ENCODE measurements around the gene AGMO. TPM values are rescaled to one million over a fixed set of nuclear protein-coding genes. Genes with fewer than 3 reads are reported as not detected.

The AGMO gene
- total and polyA plus RNA-seq, 2 donors (not counting 1 experiment from before 2014, with no cell fraction given): not detected

GRCh38 chr7:15606561-15606960 lies 44.7 kb upstream of the AGMO start:
- TF ChIP-seq CTCF (IDR thresholded peaks at IDR 0.05) (no peak), EZH2 (IDR thresholded peaks at IDR 0.05; ENCODE audit: borderline replicate concordance, insufficient read depth, low read depth, low read length, poor library complexity, severe bottlenecking) (no peak)
- WGBS (ENCODE audit: insufficient coverage): no CpG with 5 or more reads among the region's 3 CpGs
- POLR2A ChIA-PET: no interaction called here

GRCh38 chr7:15604166-15604565 lies 42.4 kb upstream of the AGMO start:
- Mint-ChIP-seq H3K27me3 (no peaks in the 10 kb centered on the region), H3K27ac (no peak overlapping the region), H3K9me3 (ENCODE audit: insufficient read depth) (no peaks in the 10 kb centered on the region), H3K4me1 (no peaks in the 10 kb centered on the region), H3K4me3 (no peak overlapping the region)
- no CpG with 5 or more reads among the region's 1 CpG for WGBS (ENCODE audit: insufficient coverage)
- no peak for DNase-seq
- POLR2A ChIA-PET: no interaction called here
- no peak overlapping the region for H2AFZ ChIP-seq (ENCODE audit: insufficient read depth, low read depth, low read length, poor library complexity, severe bottlenecking)
- H3K9me3 ChIP-seq (ENCODE audit: control extremely low read depth in 1 of 3, control insufficient read depth in 2 of 3, insufficient read depth in 1 of 3, low read length in 2 of 3): peaks cover 0 to 13% (median 4%) of the 10 kb centered on the region in 3 donors
- no peak overlapping the region for H3K4me3 ChIP-seq (ENCODE audit: control extremely low read depth in 1 of 5, extremely low read depth in 1 of 5, insufficient read depth in 1 of 5, low read depth in 2 of 5, low read length in 4 of 5)
- no peak for TF ChIP-seq CTCF (IDR thresholded peaks at IDR 0.05)
- H3K27me3 ChIP-seq (replicated peaks in 1 of 4; ENCODE audit: control extremely low read depth in 1 of 4, control insufficient read depth in 3 of 4, insufficient read depth in 4 of 4, low read length in 3 of 4): no peaks in the 10 kb centered on the region
- no peaks in the 10 kb centered on the region for H3K79me2 ChIP-seq (ENCODE audit: control insufficient read depth, insufficient read depth, low read length)
- H3K36me3 ChIP-seq (replicated peaks in 1 of 2; ENCODE audit: control extremely low read depth in 1 of 2, control insufficient read depth in 1 of 2, extremely low read depth in 1 of 2, insufficient read depth in 2 of 2, low read length in 1 of 2): no peaks in the 10 kb centered on the region
- CTCF ChIA-PET: no interaction called here
- no peak overlapping the region for H3K9ac ChIP-seq (ENCODE audit: low read length)
- H3K4me2 ChIP-seq (replicated peaks; ENCODE audit: low read depth, low read length, poor library complexity, severe bottlenecking): no peak overlapping the region
- no peak for ATAC-seq (ENCODE audit: low read depth)
- H3K27ac ChIP-seq (ENCODE audit: low read length in 2 of 2): no peak overlapping the region
- no peaks in the 10 kb centered on the region for H3K4me1 ChIP-seq (ENCODE audit: control insufficient read depth in 2 of 2, insufficient read depth in 2 of 2, low read length in 2 of 2)
- no peaks in the 10 kb centered on the region for H4K20me1 ChIP-seq (ENCODE audit: control insufficient read depth, insufficient read depth, low read length, poor library complexity, severe bottlenecking)
- intact Hi-C loops (cut with micrococcal nuclease): no loop called here

More at GRCh38 chr7:15606561-15606960, 44.7 kb upstream of the AGMO start:
- no peaks in the 10 kb centered on the region for H4K20me1 ChIP-seq (ENCODE audit: control insufficient read depth, insufficient read depth, low read length, poor library complexity, severe bottlenecking)
- no peak overlapping the region for H3K9ac ChIP-seq (ENCODE audit: low read length)
- Mint-ChIP-seq H3K4me3 (no peak overlapping the region), H3K27ac (no peak overlapping the region), H3K27me3 (no peaks in the 10 kb centered on the region), H3K9me3 (ENCODE audit: insufficient read depth) (no peaks in the 10 kb centered on the region), H3K4me1 (no peaks in the 10 kb centered on the region)
- no peak overlapping the region for H3K4me2 ChIP-seq (replicated peaks; ENCODE audit: low read depth, low read length, poor library complexity, severe bottlenecking)
- H3K4me1 ChIP-seq (ENCODE audit: control insufficient read depth in 2 of 2, insufficient read depth in 2 of 2, low read length in 2 of 2): no peaks in the 10 kb centered on the region
- no peak overlapping the region for H2AFZ ChIP-seq (ENCODE audit: insufficient read depth, low read depth, low read length, poor library complexity, severe bottlenecking)
- H3K27me3 ChIP-seq (replicated peaks in 1 of 4; ENCODE audit: control extremely low read depth in 1 of 4, control insufficient read depth in 3 of 4, insufficient read depth in 4 of 4, low read length in 3 of 4): no peaks in the 10 kb centered on the region
- no peak overlapping the region for H3K27ac ChIP-seq (ENCODE audit: low read length in 2 of 2)
- CTCF ChIA-PET: no interaction called here
- intact Hi-C loops (cut with micrococcal nuclease): no loop called here
- ATAC-seq (ENCODE audit: low read depth): no peak
- no peaks in the 10 kb centered on the region for H3K9me3 ChIP-seq (ENCODE audit: control extremely low read depth in 1 of 3, control insufficient read depth in 2 of 3, insufficient read depth in 1 of 3, low read length in 2 of 3)
- no peak overlapping the region for H3K4me3 ChIP-seq (ENCODE audit: control extremely low read depth in 1 of 5, extremely low read depth in 1 of 5, insufficient read depth in 1 of 5, low read depth in 2 of 5, low read length in 4 of 5)
- no peaks in the 10 kb centered on the region for H3K36me3 ChIP-seq (replicated peaks in 1 of 2; ENCODE audit: control extremely low read depth in 1 of 2, control insufficient read depth in 1 of 2, extremely low read depth in 1 of 2, insufficient read depth in 2 of 2, low read length in 1 of 2)
- DNase-seq: no peak
- no peaks in the 10 kb centered on the region for H3K79me2 ChIP-seq (ENCODE audit: control insufficient read depth, insufficient read depth, low read length)

All from B cell (primary cell).